H9 (cell line): Measurements from ENCODE around the gene SRPK2. TPM values are rescaled to one million over a fixed set of nuclear protein-coding genes. Genes with fewer than 3 reads are reported as not detected.
A peak's percentile ranks its signal among the peaks of the same experiment; 100 is the strongest.

Experiments used
- DNase-seq: peaks from one replicate; pipeline ENCODE4 v3.0.0-alpha.2; 2017
- H2AFZ ChIP-seq: one replicate; pipeline ENCODE4 v1.6.1; 2013; ENCODE audit warnings: mild to moderate bottlenecking, low read length, control low read depth, moderate library complexity
- H2AK5ac ChIP-seq: 2 replicates; pipeline ENCODE4 v1.6.1; 2013; ENCODE audit warnings: low read length, control low read depth, mixed read lengths; ENCODE audit not compliant: insufficient read length
- H2BK120ac ChIP-seq: one replicate; pipeline ENCODE4 v1.6.1; 2013; ENCODE audit warnings: low read depth, mild to moderate bottlenecking, low read length, control low read depth, inconsistent platforms; ENCODE audit not compliant: poor library complexity, severe bottlenecking
- H2BK12ac ChIP-seq: 2 replicates; pipeline ENCODE4 v1.6.1; 2013; ENCODE audit warnings: low read length, control low read depth, mixed read lengths, low read depth; ENCODE audit not compliant: insufficient read length
- H2BK15ac ChIP-seq: 2 replicates; pipeline ENCODE4 v1.6.1; 2013; ENCODE audit warnings: low read depth, low read length, control low read depth
- H2BK20ac ChIP-seq: one replicate; pipeline ENCODE4 v1.6.1; 2013; ENCODE audit warnings: low read depth, mild to moderate bottlenecking, low read length, control low read depth, inconsistent platforms; ENCODE audit not compliant: poor library complexity, severe bottlenecking
- H2BK5ac ChIP-seq: 2 replicates; pipeline ENCODE4 v1.6.1; 2013; ENCODE audit warnings: low read length, control low read depth, mixed read lengths; ENCODE audit not compliant: insufficient read length
- H3K14ac ChIP-seq: 2 replicates; pipeline ENCODE4 v1.6.1; 2013; ENCODE audit warnings: low read length, control low read depth; ENCODE audit not compliant: insufficient read depth
- H3K18ac ChIP-seq: 2 replicates; pipeline ENCODE4 v1.6.1; 2013; ENCODE audit warnings: low read depth, mild to moderate bottlenecking, mixed read lengths, low read length, control low read depth; ENCODE audit not compliant: insufficient read length
- H3K23ac ChIP-seq: 2 replicates; pipeline ENCODE4 v1.6.1; 2013; ENCODE audit warnings: low read length, control low read depth, mixed read lengths, low read depth; ENCODE audit not compliant: insufficient read length
- H3K23me2 ChIP-seq: 2 replicates; pipeline ENCODE4 v1.6.1; 2013; ENCODE audit warnings: low read depth, mild to moderate bottlenecking, mixed read lengths, low read length, control low read depth; ENCODE audit not compliant: insufficient read length, poor library complexity, severe bottlenecking
- H3K27ac ChIP-seq: 2 replicates; pipeline ENCODE4 v1.5.1; 2013; ENCODE audit warnings: low read length, control low read depth, mixed read lengths, low read depth; ENCODE audit not compliant: insufficient read length
- H3K27me3 ChIP-seq: 2 replicates; pipeline ENCODE4 v1.6.1; 2013; ENCODE audit warnings: low read length, control low read depth, inconsistent platforms; ENCODE audit not compliant: insufficient read depth
- H3K4ac ChIP-seq: 2 replicates; pipeline ENCODE4 v1.6.1; 2013; ENCODE audit warnings: low read depth, mild to moderate bottlenecking, control low read depth, inconsistent platforms, low read length, moderate library complexity
- H3K4me1 ChIP-seq: 2 replicates; pipeline ENCODE4 v1.6.1; 2013; ENCODE audit warnings: low read length, control low read depth, inconsistent platforms; ENCODE audit not compliant: insufficient read depth
- H3K4me2 ChIP-seq: 2 replicates; pipeline ENCODE4 v1.6.1; 2013; ENCODE audit warnings: low read length, control low read depth, mixed read lengths; ENCODE audit not compliant: insufficient read length, insufficient read depth
- H3K56ac ChIP-seq: 2 replicates; pipeline ENCODE4 v1.6.1; 2013; ENCODE audit warnings: low read depth, mild to moderate bottlenecking, mixed read lengths, low read length, control low read depth; ENCODE audit not compliant: insufficient read length
- H3K79me1 ChIP-seq: 2 replicates; pipeline ENCODE4 v1.6.1; 2013; ENCODE audit warnings: low read depth, mild to moderate bottlenecking, moderate library complexity, low read length, control low read depth, inconsistent platforms; ENCODE audit not compliant: insufficient read depth, poor library complexity, severe bottlenecking
- H3K79me2 ChIP-seq: 2 replicates; pipeline ENCODE4 v1.6.1; 2013; ENCODE audit warnings: low read length, control low read depth, inconsistent platforms; ENCODE audit not compliant: insufficient read depth
- H3K9ac ChIP-seq: 2 replicates; pipeline ENCODE4 v1.6.1; 2013; ENCODE audit warnings: low read length, control low read depth, mixed read lengths; ENCODE audit not compliant: insufficient read length; ENCODE audit errors: extremely low read depth
- H3K9me3 ChIP-seq: one replicate; pipeline ENCODE4 v1.6.1; 2013; ENCODE audit warnings: low read depth, low read length, inconsistent platforms; ENCODE audit not compliant: control insufficient read depth
- H3T11ph ChIP-seq: one replicate; pipeline ENCODE4 v1.6.1; 2013; ENCODE audit warnings: mild to moderate bottlenecking, low read length, control low read depth, inconsistent platforms
- H4K20me1 ChIP-seq: one replicate; pipeline ENCODE4 v1.6.1; 2013; ENCODE audit not compliant: control insufficient read depth, insufficient read length, insufficient read depth
- H4K5ac ChIP-seq: 2 replicates; pipeline ENCODE4 v1.6.1; 2013; ENCODE audit warnings: low read depth, mild to moderate bottlenecking, mixed read lengths, low read length, control low read depth; ENCODE audit not compliant: insufficient read length
- H4K8ac ChIP-seq: replicated peaks from 2 replicates; pipeline ENCODE4 v1.6.1; 2013; ENCODE audit warnings: low read length, control low read depth, mixed read lengths, low read depth; ENCODE audit not compliant: insufficient read length
- H4K91ac ChIP-seq: 2 replicates; pipeline ENCODE4 v1.6.1; 2013; ENCODE audit warnings: low read depth, mild to moderate bottlenecking, moderate library complexity, mixed read lengths, low read length, control low read depth; ENCODE audit not compliant: insufficient read length
- H3K27ac Mint-ChIP-seq, 3 experiments: 2 replicates in 2 of 3; 3 replicates in 1 of 3; pipeline ENCODE4 v1.8.0; 2020 to 2021; ENCODE audit warnings: mixed read lengths in 3 of 3, mild to moderate bottlenecking in 1 of 3, moderate library complexity in 1 of 3
- H3K27me3 Mint-ChIP-seq: 2 replicates; pipeline ENCODE4 v1.8.0; 2021; ENCODE audit warnings: low read depth, mild to moderate bottlenecking, moderate library complexity, mixed read lengths
- H3K36me3 Mint-ChIP-seq, 3 experiments: 2 replicates in 2 of 3; 3 replicates in 1 of 3; pipeline ENCODE4 v1.8.0; 2020 to 2021; ENCODE audit warnings: low read depth in 3 of 3, mixed read lengths in 3 of 3; ENCODE audit not compliant: insufficient read depth in 1 of 3
- H3K4me1 Mint-ChIP-seq, 2 experiments: 2 replicates each; pipeline ENCODE4 v1.8.0; 2020; ENCODE audit warnings: mixed read lengths in 2 of 2
- H3K4me3 Mint-ChIP-seq, 2 experiments: 2 replicates in 1 of 2; 3 replicates in 1 of 2; pipeline ENCODE4 v1.8.0; 2020 to 2021; ENCODE audit warnings: mild to moderate bottlenecking in 2 of 2, mixed read lengths in 2 of 2, moderate library complexity in 1 of 2
- H3K9me3 Mint-ChIP-seq, 2 experiments: 2 replicates in 1 of 2; 3 replicates in 1 of 2; pipeline ENCODE4 v1.8.0; 2020; ENCODE audit warnings: mild to moderate bottlenecking in 2 of 2, mixed read lengths in 2 of 2, moderate library complexity in 1 of 2
- CTCF ChIP-seq: fragments of 200-600 bp; sonication (generic); conservative IDR thresholded peaks from 3 replicates; pipeline ENCODE4 v1.8.0; 2021; ENCODE audit warnings: antibody characterized with exemption, mild to moderate bottlenecking
- WGBS: extraction: QIAGEN DNeasy Blood & Tissue Kit; methylation state at CpG from one replicate; pipeline ENCODE4 v1.1.7; 2013; ENCODE audit warnings: missing lambda C conversion rate, low lambda C conversion rate, mixed read lengths; ENCODE audit not compliant: insufficient read length; ENCODE audit errors: extremely low coverage; 5-methylcytosine and 5-hydroxymethylcytosine counted together
- total RNA-seq: library from RNA; stranded (reverse); gene quantifications from 2 replicates; pipeline ENCODE4 v1.2.1, GENCODE V29; 2021

SRPK2 gene
- total RNA-seq, 1 experiment from 2014 or later = 41.1 TPM

GRCh38 chr7:105209433-105209832 is 179.3 kb downstream of the SRPK2 start:
- H2AFZ ChIP-seq = no peak overlapping the region
- H3K27ac ChIP-seq = no peak overlapping the region
- peaks cover 7% of the 10 kb centered on the region; the same call in 1 of the 2 replicates for H3K79me2 ChIP-seq
- Mint-ChIP-seq H3K4me3 (no peak overlapping the region), H3K27ac (peak overlapping the region in 2 of 3 experiments; percentile 3 to 36; a peak in 1 of 7 replicates), H3K4me1 (peaks cover 14 to 17% of the 10 kb centered on the region in 2 experiments), H3K9me3 (peaks cover 4 to 5% of the 10 kb centered on the region in 2 experiments; a peak in 2 of 5 replicates), H3K36me3 (peaks cover 3 to 8% (median 3%) of the 10 kb centered on the region in 3 experiments; a peak in 5 of 7 replicates), H3K27me3 (no peaks in the 10 kb centered on the region)
- no peak overlapping the region for H2AK5ac ChIP-seq
- no peak overlapping the region for H3K4ac ChIP-seq
- TF ChIP-seq CTCF = no peak
- no peak overlapping the region for H4K5ac ChIP-seq
- H2BK12ac ChIP-seq = no peak overlapping the region
- H2BK5ac ChIP-seq = no peak overlapping the region
- H3K23me2 ChIP-seq = no peaks in the 10 kb centered on the region
- H3K14ac ChIP-seq = no peak overlapping the region
- H4K8ac ChIP-seq = no peak overlapping the region
- H3K79me1 ChIP-seq = peaks cover 2% of the 10 kb centered on the region
- no CpG with 5 or more reads among the region's 1 CpG for WGBS
- peaks cover 3% of the 10 kb centered on the region; the same call in 1 of the 2 replicates for H3K4me1 ChIP-seq
- no peak overlapping the region for H2BK20ac ChIP-seq
- no peaks in the 10 kb centered on the region for H4K20me1 ChIP-seq
- no peak overlapping the region for H4K91ac ChIP-seq
- no peak overlapping the region for H3K56ac ChIP-seq
- H3K23ac ChIP-seq = no peak overlapping the region
- H2BK120ac ChIP-seq = no peak overlapping the region
- H3K27me3 ChIP-seq = no peaks in the 10 kb centered on the region
- H2BK15ac ChIP-seq = no peak overlapping the region
- H3K9me3 ChIP-seq = no peaks in the 10 kb centered on the region
- H3T11ph ChIP-seq = no peak overlapping the region
- no peak overlapping the region for H3K9ac ChIP-seq
- H3K4me2 ChIP-seq = no peak overlapping the region
- H3K18ac ChIP-seq = no peak overlapping the region
- DNase-seq = no peak
